Loucy (cell line): Measurements from ENCODE around the gene PLXNB2.

ENCODE experiments used
- EZH2phosphoT487 ChIP-seq: fragments of 200-600 bp; IDR thresholded peaks from 2 replicates; pipeline ENCODE4 v1.6.1; 2018; ENCODE audit warnings: antibody characterized with exemption, mild to moderate bottlenecking, moderate library complexity, borderline replicate concordance
- TF ChIP-seq, protein P1 (sequence below): fragments of 200-600 bp; sonication (generic); conservative IDR thresholded peaks from 2 replicates; pipeline ENCODE4 v1.5.1; 2014; ENCODE audit warnings: mild to moderate bottlenecking, antibody characterized with exemption, low read length

GRCh38 chr22:50257041-50257440 lies 50.4 kb downstream of the PLXNB2 start:
- TF ChIP-seq, protein P1, sequence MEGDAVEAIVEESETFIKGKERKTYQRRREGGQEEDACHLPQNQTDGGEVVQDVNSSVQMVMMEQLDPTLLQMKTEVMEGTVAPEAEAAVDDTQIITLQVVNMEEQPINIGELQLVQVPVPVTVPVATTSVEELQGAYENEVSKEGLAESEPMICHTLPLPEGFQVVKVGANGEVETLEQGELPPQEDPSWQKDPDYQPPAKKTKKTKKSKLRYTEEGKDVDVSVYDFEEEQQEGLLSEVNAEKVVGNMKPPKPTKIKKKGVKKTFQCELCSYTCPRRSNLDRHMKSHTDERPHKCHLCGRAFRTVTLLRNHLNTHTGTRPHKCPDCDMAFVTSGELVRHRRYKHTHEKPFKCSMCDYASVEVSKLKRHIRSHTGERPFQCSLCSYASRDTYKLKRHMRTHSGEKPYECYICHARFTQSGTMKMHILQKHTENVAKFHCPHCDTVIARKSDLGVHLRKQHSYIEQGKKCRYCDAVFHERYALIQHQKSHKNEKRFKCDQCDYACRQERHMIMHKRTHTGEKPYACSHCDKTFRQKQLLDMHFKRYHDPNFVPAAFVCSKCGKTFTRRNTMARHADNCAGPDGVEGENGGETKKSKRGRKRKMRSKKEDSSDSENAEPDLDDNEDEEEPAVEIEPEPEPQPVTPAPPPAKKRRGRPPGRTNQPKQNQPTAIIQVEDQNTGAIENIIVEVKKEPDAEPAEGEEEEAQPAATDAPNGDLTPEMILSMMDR = no peak
- no peak for TF ChIP-seq EZH2phosphoT487
